ENCODE data around the gene OPTC.

Gene OPTC

DNA sequence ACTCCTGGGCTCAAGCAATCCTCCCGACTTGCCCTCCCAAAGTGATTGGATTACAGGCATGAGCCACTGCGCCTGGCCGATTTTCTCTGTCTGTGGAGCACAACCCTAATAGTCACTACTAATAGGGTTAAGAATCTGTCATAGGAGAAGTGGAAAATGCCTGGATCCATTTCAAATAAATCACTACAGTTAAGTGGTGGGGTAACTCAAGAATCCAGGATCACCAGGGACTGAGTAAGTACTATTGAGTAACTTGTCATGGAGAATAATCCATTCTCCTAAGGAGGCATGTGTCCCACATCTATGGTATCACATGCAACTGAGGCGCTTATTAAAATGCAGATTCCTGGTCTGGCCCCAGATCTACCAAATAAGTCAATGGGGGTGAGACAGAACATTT, 53.2 kb downstream of the OPTC start:
- in situ Hi-C loops (cut with MboI; ENCODE audit: low pct_unique_long_range_greater_than_20kb, low sequenced_read_pairs, unreplicated experiment), result no loop called here
- TF ChIP-seq, protein P1, sequence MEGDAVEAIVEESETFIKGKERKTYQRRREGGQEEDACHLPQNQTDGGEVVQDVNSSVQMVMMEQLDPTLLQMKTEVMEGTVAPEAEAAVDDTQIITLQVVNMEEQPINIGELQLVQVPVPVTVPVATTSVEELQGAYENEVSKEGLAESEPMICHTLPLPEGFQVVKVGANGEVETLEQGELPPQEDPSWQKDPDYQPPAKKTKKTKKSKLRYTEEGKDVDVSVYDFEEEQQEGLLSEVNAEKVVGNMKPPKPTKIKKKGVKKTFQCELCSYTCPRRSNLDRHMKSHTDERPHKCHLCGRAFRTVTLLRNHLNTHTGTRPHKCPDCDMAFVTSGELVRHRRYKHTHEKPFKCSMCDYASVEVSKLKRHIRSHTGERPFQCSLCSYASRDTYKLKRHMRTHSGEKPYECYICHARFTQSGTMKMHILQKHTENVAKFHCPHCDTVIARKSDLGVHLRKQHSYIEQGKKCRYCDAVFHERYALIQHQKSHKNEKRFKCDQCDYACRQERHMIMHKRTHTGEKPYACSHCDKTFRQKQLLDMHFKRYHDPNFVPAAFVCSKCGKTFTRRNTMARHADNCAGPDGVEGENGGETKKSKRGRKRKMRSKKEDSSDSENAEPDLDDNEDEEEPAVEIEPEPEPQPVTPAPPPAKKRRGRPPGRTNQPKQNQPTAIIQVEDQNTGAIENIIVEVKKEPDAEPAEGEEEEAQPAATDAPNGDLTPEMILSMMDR (IDR thresholded peaks at IDR 0.05; ENCODE audit: extremely low read depth, insufficient read depth, missing control alignments), result no peak
- no peak for DNase-seq (ENCODE audit: low spot score)

DNA sequence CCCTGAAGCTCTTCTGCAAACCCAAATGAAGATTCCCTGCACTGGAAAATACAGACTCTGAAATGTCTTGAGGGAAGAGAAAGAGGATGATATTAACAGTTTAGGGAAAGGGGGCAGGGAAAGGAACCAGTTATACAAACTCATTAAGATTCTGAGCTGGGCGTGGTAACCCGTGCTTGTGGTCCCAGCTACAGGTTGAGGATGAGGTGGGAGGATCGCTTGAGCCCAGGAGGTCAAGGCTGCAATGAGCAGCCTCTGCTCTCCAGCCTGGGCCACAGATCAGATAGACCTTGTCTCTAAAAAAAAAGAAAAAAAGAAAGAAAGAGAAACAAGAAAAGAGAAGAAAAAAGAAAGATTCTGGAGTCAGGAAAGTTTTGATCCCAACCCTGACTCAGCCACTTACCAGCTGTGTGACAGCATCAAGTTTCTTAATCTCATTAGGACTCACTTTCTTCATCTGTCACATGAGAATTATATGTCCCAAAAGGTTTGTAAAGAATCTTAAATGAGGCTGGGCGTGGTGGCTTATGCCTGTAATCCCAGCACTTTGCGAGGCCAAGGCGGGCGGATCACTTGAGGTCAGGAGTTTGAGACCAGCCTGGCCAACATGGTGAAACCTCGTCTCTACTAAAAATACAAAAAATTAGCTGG, 53.9 kb downstream of the OPTC start:
- in situ Hi-C loops (cut with MboI; ENCODE audit: low pct_unique_long_range_greater_than_20kb, low sequenced_read_pairs, unreplicated experiment), result no loop called here
- DNase-seq (ENCODE audit: low spot score), result no peak
- TF ChIP-seq, protein P1 (IDR thresholded peaks at IDR 0.05; ENCODE audit: extremely low read depth, insufficient read depth, missing control alignments), result no peak

DNA sequence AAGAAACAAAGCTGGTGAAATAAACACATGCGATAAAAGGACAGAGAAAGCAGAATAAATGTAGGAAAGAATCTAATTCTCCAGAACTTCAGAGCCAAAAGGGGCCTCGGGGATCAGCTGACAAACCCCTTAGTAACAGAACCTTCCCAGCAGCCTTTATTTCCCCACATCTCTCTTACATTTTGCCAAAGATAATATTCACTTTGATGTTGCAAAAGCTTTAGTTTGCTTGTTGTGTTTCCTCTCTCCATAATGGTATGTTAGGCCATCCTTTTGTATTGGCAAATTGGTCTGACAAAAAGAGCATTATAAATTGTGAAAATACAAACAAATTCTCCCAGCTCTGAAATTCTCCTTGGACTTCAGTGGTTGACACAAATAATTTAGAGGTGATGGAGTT, 54.9 kb downstream of the OPTC start:
- DNase-seq (ENCODE audit: low spot score), result no peak
- in situ Hi-C loops (cut with MboI; ENCODE audit: low pct_unique_long_range_greater_than_20kb, low sequenced_read_pairs, unreplicated experiment), result no loop called here
- TF ChIP-seq, protein P1 (IDR thresholded peaks at IDR 0.05; ENCODE audit: extremely low read depth, insufficient read depth, missing control alignments), result no peak

DNA sequence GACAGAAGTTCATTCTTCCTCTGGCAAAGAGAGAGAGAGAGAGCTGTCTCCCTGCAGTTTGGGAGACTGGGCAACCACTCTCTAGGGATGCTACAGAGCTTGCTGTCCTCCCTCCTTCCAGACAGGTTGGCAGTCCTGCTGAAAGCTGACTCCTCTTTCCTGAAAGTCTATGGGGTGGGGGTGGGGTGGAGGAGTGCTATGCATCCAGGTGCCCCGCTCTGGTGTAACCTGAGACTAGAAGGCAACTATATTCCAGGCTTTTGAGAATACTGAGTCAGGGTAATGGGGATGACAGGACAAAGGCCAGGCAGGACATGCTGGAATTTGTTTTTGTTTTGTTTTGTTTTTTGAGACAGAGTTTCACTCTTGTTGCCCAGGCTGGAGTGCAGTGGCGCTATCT, 55.4 kb downstream of the OPTC start:
- DNase-seq (ENCODE audit: low spot score), result no peak
- TF ChIP-seq, protein P1 (IDR thresholded peaks at IDR 0.05; ENCODE audit: extremely low read depth, insufficient read depth, missing control alignments), result no peak
- in situ Hi-C loops (cut with MboI; ENCODE audit: low pct_unique_long_range_greater_than_20kb, low sequenced_read_pairs, unreplicated experiment), result no loop called here

DNA sequence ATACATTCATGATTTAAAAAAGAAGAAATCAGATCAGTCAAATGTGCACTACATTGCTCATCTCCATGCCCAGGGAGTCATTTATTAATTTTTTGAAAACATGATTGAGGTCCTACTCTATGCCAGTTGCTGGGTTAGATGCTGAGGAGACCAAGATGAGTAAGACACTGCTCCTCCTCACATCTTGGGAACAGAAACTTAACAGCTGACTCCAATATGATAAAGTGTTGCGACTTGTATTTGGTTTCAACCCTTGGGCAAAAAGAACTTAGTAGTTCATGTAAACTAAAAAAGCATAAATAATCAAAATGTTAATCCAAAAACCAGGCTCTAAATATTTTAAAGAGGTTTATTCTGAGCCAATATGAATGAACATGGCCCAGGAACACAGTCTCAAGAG, 56.9 kb downstream of the OPTC start:
- in situ Hi-C loops (cut with MboI; ENCODE audit: low pct_unique_long_range_greater_than_20kb, low sequenced_read_pairs, unreplicated experiment), result no loop called here
- DNase-seq (ENCODE audit: low spot score), result no peak
- TF ChIP-seq, protein P1 (IDR thresholded peaks at IDR 0.05; ENCODE audit: extremely low read depth, insufficient read depth, missing control alignments), result no peak

DNA sequence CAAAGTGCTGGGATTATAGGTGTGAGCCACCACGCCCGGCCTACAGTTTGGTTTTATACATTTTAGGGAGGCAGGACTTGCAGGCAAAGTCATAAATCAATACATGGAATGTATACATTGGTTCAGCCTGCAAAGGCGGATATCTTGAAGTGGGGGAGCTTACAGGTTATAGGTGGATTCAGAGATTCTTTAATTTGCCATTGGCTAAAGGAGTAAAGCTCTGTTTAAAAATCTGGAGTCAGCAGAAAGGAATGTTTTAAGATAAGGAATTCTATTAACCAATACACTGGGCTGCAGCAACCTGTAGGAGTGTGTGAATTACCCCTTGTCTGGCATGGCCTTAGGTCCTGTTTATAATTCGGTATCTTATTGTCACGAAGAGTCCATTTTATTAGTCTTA, 57.6 kb downstream of the OPTC start:
- in situ Hi-C loops (cut with MboI; ENCODE audit: low pct_unique_long_range_greater_than_20kb, low sequenced_read_pairs, unreplicated experiment), result no loop called here

More for the DNA sequence above, 57.6 kb downstream of the OPTC start:
- no peak for DNase-seq (ENCODE audit: low spot score)
- TF ChIP-seq, protein P1 (IDR thresholded peaks at IDR 0.05; ENCODE audit: extremely low read depth, insufficient read depth, missing control alignments), result no peak

Data from GM13977 (cell line).